GM12892 (cell line): ENCODE measurements around the gene SPEG. TPM values are rescaled to one million over a fixed set of nuclear protein-coding genes. Genes with fewer than 3 reads are reported as not detected.
A peak's percentile ranks its signal among the peaks of the same experiment; 100 is the strongest.
"Not testable (repeated sequence)": the region's sequence is repeated elsewhere in the genome, so short reads cannot be mapped to it uniquely, and the experiment has no call there.

ENCODE experiments used
- DNase-seq: peaks from one replicate; pipeline ENCODE4 v3.0.0; 2011; ENCODE audit not compliant: insufficient read length
- FAIRE-seq: peaks from 2 replicates; lab custom pipeline; 2011; peaks lifted over from hg19 to GRCh38; lab: Jason Lieb, UNC
- POLR2A ChIP-seq: IDR thresholded peaks from 2 replicates; pipeline ENCODE4 v1.6.1; 2011; ENCODE audit warnings: low read depth, low read length, control low read depth
- POLR2AphosphoS5 ChIP-seq: IDR thresholded peaks from 2 replicates; pipeline ENCODE4 v1.6.1; 2011; ENCODE audit warnings: low read depth, low read length, control low read depth
- TAF1 ChIP-seq: IDR thresholded peaks from 2 replicates; pipeline ENCODE4 v1.6.1; 2011; ENCODE audit warnings: low read depth, mild to moderate bottlenecking, control low read depth, low read length, borderline replicate concordance
- polyA plus RNA-seq: library from polyadenylated mRNA; unstranded; fragments of >200 nt; gene quantifications from one replicate; pipeline ENCODE4 v1.2.1, GENCODE V29; 2012; ENCODE audit warnings: missing spikeins, inconsistent platforms; ENCODE audit not compliant: missing spikeins

Gene SPEG
- polyA plus RNA-seq, result not detected

DNA sequence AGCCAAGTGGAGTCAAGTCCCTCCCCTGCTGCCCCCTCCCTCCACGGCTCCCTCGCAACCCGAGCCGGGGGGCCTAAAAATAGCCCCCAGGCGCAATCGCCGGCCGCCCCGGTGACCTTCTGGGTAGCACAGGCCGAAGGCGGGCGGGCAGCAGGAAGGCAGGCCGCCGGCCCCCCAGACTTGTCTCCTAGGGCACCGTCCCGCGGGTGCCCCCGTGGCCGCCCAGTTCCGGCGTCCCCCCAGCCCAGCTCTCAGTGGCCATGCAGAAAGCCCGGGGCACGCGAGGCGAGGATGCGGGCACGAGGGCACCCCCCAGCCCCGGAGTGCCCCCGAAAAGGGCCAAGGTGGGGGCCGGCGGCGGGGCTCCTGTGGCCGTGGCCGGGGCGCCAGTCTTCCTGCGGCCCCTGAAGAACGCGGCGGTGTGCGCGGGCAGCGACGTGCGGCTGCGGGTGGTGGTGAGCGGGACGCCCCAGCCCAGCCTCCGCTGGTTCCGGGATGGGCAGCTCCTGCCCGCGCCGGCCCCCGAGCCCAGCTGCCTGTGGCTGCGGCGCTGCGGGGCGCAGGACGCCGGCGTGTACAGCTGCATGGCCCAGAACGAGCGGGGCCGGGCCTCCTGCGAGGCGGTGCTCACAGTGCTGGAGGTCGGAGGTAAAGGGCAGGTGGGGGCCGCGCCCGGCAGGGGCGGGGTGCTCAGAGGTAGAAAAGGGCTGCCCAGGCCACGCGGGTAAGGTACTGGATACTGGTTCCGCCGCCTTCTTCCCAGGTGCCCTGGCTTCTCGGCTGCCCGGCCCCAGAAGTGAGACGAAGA, at the start of gene SPEG:
Gene SPEG, plus strand, starts transcription at position 126 of the 808 bp plus-strand sequence. Its CDS starts 135 bp downstream, at position 261.
- TF ChIP-seq POLR2AphosphoS5 (no peak), POLR2A (no peak), TAF1 (no peak)
- DNase-seq, result no peak
- no peak for FAIRE-seq

DNA sequence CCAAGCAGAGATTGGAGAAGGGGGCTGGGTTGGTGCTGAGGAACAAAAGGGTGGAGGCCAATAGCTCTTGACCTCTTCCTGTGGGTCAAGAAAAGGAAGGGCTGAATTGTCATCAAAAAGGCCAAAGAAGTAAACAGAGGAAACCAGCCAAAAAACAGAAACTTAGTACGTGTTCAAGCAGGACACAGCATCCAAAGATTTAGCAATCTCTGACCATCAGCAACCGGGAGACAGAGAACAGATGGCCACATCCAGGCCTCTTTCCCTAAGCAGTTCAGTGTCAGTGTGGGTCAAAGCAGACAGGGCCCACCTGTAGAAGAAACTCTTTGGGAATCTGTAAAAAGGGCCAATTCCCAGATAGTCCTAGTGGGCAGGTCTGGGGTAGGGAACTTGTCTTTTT, 49.8 kb upstream of the SPEG start:
- TF ChIP-seq POLR2A (no peak), POLR2AphosphoS5 (no peak), TAF1 (no peak)
- FAIRE-seq (no peak), DNase-seq (no peak)

DNA sequence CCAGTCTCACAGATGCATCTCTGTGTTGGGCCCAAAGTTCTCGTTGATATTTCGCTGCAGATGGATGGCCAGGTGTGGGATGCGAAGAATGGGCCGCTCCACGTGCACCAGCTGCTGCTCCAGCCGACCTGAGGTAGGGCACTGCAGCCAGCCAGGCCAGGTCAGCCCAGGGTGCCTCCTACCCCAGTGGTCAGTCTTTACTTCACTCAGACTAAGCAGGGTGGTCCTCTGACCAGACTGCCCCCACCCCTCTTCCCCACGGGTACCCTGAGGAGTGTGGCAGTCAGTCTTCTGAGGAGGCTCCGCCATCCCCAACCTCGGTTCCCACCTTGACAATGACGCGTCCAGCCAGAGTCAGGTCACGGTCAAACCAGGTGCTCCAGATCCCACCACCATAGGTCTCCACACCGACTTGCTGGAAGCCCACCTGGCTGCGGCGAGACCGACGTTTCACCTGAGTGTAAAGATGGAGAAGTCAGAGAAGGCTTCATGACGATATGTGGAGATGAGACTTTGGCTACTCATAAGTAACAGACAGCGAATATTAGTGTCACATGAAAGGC, 48.6 kb upstream of the SPEG start:
- DNase-seq (no peak), FAIRE-seq (no peak)
- TF ChIP-seq POLR2A, result no peak
- no peak for TF ChIP-seq TAF1
- no peak for TF ChIP-seq POLR2AphosphoS5

DNA sequence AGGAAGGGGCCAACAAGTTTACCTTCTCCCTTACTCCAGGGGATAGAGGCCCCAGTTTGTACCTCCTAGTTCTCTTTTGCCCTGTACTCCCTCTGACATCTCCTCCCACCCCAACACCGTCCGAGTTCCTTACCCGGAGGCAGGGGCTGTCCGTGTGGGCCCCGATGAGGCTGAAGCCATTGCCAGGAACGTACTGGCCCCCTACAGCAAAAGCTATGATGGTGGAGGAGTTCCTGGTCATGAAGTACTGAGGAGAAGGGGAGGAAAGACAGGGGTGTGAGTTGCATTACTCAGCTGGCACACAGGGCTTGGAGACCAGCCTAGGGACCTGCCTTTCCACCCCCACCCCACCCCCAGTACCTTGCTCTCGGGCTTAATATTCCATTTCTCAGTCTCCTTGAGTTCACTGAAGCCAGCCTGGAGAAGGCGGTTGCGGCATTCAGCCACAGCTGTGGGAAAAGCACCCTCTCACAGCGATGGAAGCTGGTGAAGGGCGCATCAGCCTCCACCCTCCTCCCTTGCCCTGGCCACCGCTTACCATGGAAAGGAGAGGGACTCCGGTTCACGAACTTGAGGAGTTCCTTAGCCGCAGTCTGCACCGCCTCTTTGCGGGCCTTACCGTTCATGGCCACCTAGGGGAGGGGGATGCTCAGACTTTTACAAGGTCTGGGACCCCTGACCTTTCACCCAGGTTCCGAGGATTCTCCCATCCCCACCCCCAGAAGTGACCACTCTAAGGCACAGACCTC, 47.9 kb upstream of the SPEG start:
- TF ChIP-seq TAF1 (no peak), POLR2A (no peak), POLR2AphosphoS5 (no peak)
- FAIRE-seq, result peak; percentile 24
- DNase-seq, result no peak

DNA sequence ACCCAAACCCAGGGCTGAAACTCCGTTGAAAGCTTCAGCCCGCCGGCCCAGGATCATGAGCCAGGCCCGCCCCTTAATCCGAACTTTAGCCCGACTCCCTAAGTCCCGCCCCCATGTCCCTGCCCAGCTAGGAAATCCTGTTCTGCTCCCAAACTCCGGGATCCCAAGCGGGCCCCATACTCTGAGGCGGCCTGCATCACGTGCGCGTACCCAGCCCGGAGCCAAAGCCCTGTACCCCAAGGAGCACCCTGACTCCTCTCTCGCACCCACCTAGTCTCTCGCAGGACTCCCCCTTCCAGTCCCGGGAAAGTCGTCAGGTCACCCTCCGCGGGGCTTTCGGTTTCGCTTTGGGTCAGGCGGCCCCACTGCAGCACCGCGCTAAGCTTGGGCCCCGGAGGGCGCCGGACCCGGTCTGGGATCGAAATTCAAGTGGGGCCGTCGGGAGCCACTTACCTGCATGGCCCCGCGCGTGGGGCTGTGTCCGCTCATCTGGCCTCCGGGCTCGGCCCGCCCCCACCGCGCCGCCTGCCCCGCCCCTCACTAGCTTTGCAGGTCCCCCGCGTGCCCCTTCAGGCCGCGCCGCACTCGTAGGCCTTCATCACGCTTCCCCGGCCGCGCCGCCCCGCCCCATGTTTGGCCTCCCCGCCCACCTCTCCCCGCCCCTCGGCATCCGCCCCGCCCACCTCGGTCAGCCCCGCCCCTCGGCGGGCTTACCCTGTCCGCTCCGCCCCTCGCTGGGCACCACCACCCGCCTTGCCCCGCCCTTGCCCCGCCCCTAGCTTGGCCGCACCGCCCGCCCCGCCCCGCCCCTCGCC, 47.1 kb upstream of the SPEG start, which contains the start of gene DNPEP:
Gene DNPEP, minus strand, starts transcription at position 607 of the 815 bp plus-strand sequence. Its CDS starts 118 bp downstream, at position 489.
- FAIRE-seq, result no peak
- peak; percentile 64 for TF ChIP-seq POLR2A
- TF ChIP-seq POLR2AphosphoS5, result 0 out of 2 replicates have a peak, but pooled peaks have one; percentile 35
- TF ChIP-seq TAF1, result no peak
- DNase-seq, result peak; percentile 81

DNA sequence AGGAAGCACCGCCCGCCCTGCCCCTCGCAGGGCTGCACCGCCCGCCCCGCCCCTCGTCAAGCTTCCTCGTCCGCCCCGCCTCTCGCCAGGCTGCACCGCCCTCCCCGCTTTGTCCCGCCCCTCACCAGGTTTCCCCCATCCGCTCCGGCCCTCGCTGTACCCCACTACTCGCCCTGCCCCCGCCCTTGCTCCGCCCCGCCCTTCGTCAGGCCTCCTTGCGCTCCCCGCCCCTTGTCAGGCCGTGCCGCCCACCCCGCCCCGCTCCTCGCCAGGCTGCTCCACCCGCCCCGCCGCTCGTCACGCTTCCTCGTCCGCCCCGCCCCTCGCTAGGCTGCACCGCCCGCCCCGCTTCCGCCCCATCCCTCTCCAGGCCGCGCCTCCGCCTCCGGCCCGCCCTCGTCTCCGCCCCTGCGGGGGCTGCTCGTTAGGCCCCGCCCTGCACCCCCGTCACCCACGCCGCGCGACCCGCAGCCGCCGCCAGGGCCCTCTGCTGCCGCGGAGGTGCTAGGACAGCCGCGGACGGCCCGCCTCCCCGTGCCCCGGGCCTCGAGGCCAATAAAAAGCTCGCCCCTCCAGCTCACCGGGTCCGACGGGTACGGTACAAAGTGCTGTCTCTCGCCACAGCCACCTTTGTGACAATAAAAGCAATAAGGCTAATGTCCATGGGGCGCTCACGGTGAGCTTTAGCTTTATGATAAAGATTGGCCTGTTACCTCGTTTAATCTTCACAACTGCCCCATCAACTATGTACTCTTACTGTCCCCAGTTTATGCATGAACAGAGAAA, 46.3 kb upstream of the SPEG start:
- DNase-seq (peak; percentile 89), FAIRE-seq (peak; percentile 100)
- no peak for TF ChIP-seq POLR2AphosphoS5
- TF ChIP-seq TAF1, result no peak
- no peak for TF ChIP-seq POLR2A

DNA sequence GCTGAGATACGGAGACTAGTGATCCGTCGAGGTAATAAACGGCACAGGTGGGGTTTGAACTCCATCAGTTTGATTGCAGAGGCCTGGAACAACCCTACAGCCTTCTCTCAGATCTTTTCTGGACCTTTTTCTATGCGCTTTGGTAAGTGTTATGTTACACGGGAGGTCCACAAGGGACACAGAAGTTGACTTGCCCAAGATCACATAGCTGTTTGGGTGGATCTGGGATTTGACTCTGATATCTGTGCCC, 45.8 kb upstream of the SPEG start:
- DNase-seq (no peak), FAIRE-seq (no peak)
- TF ChIP-seq POLR2A (no peak), TAF1 (no peak), POLR2AphosphoS5 (no peak)

DNA sequence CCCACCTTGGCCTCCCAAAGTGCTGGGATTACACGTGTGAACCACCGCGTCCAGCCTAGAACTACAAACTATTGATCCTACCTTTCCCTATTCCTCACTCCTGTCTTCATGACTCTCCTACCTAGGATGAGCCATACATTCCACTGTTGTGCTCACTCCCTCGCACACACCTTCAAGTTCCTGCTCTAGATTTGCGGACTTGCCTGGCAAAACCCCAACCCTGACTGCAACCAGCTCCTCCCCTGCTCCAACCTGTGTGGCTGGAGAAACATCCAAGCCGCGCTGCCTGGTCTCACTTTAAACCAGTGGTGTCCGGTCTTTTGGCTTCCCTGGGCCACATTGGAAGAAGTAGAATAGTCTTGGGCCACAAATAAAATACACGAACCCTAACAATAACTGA, 41.9 kb upstream of the SPEG start:
- no peak for DNase-seq
- TF ChIP-seq POLR2A (no peak), POLR2AphosphoS5 (no peak), TAF1 (no peak)
- FAIRE-seq, result no peak

DNA sequence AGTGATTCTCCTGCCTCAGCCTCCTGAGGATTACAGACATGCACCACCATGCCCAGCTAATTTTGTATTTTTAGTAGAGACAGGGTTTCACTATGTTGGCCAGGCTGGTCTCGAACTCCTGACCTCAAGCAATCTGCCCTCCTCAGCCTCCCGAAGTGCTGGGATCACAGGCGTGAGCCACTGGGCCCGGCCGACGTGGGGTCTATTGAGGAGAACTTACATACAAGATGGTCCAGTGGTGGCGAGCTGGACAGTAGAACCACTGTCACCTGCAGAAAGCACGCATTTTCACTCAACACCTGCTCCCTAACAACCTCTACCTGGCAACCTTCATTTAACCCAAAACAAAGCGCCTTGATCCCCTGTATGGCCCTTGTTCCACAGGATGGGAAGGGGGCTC, 39.6 kb upstream of the SPEG start:
- not testable (repeated sequence) for FAIRE-seq, DNase-seq

DNA sequence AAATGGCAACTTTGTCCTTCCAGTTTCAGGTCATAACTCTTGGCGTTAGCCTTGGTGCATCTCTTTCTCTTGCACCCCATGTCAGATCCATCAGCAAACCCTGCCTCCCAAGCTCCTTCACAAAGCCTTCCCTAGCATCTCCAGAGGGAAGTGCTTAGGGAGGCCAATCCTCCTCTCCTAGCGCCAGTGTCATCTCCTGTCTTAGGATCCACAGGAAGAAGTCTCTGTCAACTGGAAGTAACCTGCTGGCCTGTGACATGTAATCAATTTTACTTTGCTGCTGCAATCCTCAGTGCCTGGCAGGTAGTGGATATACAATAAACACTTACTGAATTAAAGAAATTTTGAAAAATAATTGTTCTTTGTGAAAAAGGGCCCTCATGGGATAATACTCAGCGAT, 39.0 kb upstream of the SPEG start:
- TF ChIP-seq POLR2A (no peak), POLR2AphosphoS5 (no peak), TAF1 (no peak)
- no peak for DNase-seq
- no peak for FAIRE-seq
